ENCODE measurements around the gene UTF1. TPM values are rescaled to one million over a fixed set of nuclear protein-coding genes. Genes with fewer than 3 reads are reported as not detected.

UTF1 gene
- total RNA-seq (2014; rRNA removed; shearing (Covaris generic)), result not detected in 2 replicates

- DNase-seq (ENCODE audit: low spot score), result no peak
Observed at GRCh38 chr10:133230044-133230361, at the start of gene UTF1. UTF1 (plus strand) TSS chr10:133230217; CDS start chr10:133230289, 72 bp downstream.

DNA sequence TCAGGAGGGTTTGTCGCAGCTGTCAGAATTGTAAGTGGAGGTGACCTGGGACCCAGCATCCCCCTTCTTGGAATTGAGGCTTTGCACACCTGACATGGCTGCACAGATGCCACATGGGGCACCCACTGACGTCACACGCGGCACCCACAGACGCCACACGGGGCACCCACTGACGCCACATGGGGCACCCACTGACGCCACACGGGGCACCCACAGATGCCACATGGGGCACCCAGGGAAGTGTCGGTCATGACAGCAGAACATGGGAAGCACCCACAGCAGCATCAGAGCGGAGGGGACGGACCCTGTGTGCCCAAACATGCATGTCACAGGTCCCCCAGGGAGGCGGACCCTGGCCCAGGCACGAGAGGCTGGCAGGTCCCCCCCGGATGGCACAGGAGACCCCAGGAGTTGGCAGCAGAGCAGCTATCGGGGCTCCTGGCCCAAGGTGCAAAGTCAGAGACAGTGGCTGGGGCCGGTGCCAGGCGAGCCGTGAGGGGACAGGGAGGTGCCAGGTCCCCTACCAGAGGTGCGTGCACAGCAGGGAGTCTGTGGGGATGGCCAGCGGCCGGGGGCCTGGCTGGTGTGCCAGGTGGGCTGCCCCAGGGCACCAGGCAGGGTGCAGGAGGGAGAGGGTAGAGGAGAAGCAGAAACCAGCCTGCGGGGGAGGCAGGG lies 48.9 kb upstream of the UTF1 start:
- no peak for DNase-seq (ENCODE audit: low spot score)

DNA sequence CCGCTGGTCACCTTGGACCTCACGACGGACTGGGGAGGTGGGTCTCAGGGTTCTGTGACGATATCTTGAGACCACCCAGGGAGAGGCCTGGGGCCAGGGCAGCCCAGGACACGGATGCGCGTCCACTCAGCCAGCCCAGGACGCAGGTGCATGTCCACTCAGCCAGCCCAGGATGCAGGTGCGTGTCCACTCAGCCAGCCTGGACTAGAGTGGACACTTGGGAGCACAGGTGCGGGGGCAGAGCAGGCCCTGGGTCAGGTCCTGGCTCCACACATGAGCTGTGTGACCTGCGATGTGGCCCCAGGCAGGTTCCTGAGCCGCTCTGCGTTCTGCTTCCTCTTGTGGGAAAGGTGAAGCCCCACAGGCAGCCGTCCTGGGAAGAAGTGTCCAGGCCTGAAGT lies 47.8 kb upstream of the UTF1 start:
- no peak for DNase-seq (ENCODE audit: low spot score)

- no peak for DNase-seq (ENCODE audit: low spot score)
Observed at GRCh38 chr10:133182791-133183645, 47.0 kb upstream of the UTF1 start.

DNA sequence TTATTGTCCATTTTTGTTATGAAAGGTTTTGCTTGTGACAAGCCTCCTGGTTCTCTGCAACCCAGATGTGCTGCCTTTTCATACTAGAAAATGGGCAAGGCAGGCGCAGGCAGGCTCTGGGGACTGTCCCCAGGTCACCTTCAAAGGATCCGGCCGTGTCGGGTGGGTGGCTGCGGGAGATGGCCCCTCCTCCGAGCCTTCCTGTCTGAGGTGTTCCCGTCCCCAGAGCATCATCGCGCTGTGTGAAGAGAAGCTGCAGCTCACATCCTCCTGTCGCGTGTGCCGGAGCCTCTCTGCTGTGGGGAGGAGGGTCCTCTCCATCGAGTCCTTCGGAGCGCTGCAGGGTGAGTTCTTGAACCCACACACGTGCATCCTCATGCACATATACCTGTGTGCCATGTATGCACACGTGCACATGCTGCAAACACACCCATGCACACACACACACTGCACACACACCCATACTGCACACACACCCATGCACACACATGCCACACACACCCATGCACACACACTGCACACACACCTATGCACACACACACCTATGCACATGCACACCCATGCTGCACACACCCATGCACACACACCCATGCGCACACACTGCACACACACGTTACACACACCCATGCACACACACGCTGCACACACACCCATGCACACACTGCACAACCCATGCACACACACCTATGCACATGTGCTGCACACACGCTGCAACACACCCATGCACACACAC lies 46.2 kb upstream of the UTF1 start:
- no peak for DNase-seq (ENCODE audit: low spot score)

DNA sequence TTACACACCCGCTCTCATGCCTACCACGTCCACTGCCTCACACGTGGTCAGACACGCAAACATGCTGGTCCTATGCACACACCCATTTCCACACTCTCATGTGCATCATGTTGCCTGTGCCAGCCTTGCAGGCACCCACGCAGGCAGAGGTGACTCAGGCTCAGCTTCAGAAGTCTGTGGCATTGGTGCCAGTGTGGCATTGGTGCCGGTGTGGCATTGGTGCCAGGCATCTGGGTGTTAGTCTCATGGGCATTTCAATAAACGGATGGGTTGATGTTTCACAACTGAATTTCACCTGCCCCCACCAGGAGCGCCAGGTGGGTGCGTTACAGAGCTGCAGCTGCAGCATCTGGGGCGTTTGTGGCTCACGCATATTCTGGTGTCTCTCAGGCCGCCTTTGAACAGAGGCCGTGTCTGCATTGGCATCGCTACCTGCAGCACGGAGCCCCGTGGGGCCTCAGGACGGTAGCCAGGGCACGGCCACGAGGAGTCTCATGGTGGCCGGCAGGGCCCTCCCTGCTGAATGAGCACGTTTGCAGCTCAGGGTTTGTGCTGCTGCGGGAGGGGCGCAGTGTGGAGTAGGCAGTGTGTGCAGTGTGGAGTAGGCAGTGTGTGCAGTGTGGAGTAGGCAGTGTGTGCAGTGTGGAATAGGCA lies 45.3 kb upstream of the UTF1 start:
- no peak for DNase-seq (ENCODE audit: low spot score)

GRCh38 chr10:133185421-133185820 lies 44.6 kb upstream of the UTF1 start:
- DNase-seq (ENCODE audit: low spot score), result no peak

DNA sequence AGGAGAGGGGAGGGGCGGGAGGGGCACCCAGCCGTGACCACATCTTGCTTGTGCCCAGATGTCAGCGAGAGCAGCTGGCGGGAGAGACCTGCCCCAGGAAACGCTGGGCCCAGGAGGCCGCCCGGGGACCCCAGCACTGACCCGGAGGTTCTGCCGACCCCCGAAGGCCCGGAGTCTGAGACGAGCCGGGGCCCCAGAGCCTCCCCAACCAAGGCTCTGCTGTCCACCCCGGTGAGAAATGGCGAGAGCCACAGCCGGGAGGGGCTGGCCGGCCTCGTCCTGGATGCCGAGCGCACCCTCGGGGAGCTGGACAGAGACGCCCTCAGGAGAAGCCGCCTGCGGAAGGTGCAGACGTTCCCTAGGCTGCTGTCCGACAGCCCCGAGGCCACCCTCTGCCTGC lies 44.1 kb upstream of the UTF1 start:
- no peak for DNase-seq (ENCODE audit: low spot score)

GRCh38 chr10:133186416-133187090 lies 43.5 kb upstream of the UTF1 start:
- no peak for DNase-seq (ENCODE audit: low spot score)

- no peak for DNase-seq (ENCODE audit: low spot score)
Observed at GRCh38 chr10:133187091-133187905, 42.7 kb upstream of the UTF1 start.

- no peak for DNase-seq (ENCODE audit: low spot score)
Observed at GRCh38 chr10:133187906-133188681, 41.9 kb upstream of the UTF1 start.

DNA sequence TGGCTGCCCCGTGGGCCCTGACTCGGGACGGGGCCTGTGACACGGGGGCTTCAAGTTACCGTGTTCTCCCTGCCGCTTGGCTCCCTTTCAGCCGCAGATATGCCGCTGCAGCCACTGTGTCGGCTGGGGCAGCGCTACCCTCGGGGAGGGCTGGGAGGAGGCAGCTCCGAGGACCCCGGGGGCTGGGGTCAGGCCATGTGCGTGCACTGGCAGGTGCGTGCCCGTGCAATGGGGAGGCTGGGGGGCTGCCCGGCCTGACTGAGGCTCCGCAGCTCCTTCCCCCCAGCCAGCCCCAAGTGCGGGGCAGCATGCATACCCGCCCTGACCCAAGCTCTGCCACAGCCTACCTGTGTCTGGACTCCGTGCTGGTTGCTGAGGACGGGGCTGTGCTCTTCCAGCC lies 40.8 kb upstream of the UTF1 start:
- no peak for DNase-seq (ENCODE audit: low spot score)

DNA sequence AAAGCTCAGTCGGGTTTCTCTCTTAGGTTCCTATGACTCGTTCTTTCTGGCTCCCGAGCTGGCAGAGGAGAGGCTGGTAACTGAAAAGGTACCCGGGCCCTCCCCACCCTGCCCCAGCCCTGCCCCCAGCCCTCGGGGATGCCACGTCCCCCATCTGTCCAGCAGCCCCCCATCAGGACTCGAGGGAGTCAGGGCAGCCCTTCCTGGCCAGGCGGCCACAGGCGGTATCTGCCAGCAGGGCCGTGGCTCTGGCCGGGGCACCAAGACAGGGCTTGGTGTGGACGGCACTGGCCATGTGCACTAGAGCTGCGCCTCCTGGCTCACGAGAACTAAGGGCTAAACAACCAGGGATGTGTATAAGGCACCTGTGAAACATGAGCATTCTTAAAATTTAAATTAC lies 40.3 kb upstream of the UTF1 start:
- no peak for DNase-seq (ENCODE audit: low spot score)

- no peak for DNase-seq (ENCODE audit: low spot score)
Observed at GRCh38 chr10:133190225-133190624, 39.8 kb upstream of the UTF1 start.

DNA sequence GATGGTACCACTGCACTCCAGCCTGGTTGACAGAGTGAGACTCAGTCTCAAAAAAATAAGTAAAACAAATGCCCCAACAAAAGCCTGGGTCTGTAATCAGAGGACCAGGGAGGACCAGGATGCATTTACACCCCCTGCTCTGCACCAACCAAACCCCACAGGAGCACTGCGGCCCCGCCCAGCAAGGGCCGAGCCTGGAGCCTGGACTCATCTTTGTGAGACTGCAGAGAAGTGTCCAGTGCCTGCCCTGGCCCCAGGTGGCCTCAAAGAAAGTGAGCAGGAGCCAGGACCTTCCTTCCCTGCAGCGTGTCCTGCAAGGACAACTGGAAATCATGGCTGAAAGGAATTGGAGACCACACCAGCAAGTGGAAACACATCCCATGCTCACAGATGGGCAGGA lies 38.4 kb upstream of the UTF1 start:
- DNase-seq (ENCODE audit: low spot score), result no peak

GRCh38 chr10:133194151-133194550 lies 35.9 kb upstream of the UTF1 start:
- no peak for DNase-seq (ENCODE audit: low spot score)

DNA sequence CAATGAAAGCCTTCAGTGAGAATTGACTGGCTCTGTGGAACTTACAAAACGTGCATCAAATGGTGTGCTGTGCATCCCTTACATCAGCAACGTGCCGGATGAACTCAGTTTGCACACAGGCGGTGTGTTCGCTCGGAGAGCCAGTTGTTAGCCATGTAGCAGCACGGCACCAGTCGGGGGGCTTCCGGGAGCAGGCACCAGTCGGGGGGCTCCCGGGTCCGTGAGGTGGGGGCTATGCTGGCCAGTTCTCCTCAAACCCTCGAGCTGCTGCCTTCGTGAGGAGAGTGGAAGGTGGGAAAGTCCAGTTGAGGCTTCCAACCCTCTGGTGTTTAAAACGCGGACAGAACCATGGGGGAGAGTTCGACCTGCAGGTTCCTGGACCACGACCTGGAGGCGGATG lies 34.9 kb upstream of the UTF1 start:
- DNase-seq (ENCODE audit: low spot score), result no peak

- DNase-seq (ENCODE audit: low spot score), result no peak
Observed at GRCh38 chr10:133195611-133196010, 34.4 kb upstream of the UTF1 start.

DNA sequence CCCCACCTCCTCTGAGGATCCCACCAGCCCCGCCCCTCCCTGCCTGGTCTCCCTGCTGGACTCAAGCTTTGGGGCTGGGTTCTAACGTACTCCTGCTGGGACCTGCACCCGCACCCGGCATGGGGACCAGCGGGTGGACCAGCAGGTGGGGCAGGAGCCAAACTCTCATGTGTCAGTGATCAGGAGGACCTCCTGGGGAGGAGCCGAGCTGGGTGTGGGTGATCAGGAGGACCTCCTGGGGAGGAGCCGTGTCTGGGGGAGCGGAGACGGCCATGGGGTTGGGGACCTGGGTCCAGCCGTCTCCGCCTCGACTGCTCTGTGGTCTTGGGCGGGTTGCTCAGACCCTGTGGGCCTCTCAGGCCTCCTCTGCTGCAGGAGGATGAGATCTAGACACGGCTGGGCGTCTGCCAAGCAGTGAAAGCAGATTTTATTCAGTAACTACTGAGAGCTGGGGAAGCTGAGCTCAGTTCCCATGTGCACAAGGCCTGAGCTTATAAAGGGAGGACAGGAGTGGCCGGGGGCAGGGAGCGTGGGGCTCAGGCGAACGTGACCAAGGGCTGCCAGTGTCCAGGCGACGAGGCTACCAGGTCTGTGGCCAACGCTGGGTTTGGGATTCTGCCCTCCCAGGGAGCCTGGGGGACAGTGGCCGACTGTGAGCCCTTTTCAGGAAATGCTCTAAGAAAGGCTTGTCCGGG lies 33.6 kb upstream of the UTF1 start:
- DNase-seq (ENCODE audit: low spot score), result no peak

Data from A172 (cell line).